GM21529 (cell line): Measurements from ENCODE around the gene KCNC1.

Experiments used
- ATAC-seq: cut with Tn5 transposase; IDR thresholded peaks from one replicate; pipeline ENCODE4 v1.9.1; 2021; ENCODE audit not compliant: unreplicated experiment

The KCNC1 gene

GRCh38 chr11:17734418-17734911 lies at the start of gene KCNC1:
TSS of gene KCNC1 (plus strand) at chr11:17734781. CDS start at chr11:17736003, 1,222 bp downstream.
- ATAC-seq = no peak

DNA sequence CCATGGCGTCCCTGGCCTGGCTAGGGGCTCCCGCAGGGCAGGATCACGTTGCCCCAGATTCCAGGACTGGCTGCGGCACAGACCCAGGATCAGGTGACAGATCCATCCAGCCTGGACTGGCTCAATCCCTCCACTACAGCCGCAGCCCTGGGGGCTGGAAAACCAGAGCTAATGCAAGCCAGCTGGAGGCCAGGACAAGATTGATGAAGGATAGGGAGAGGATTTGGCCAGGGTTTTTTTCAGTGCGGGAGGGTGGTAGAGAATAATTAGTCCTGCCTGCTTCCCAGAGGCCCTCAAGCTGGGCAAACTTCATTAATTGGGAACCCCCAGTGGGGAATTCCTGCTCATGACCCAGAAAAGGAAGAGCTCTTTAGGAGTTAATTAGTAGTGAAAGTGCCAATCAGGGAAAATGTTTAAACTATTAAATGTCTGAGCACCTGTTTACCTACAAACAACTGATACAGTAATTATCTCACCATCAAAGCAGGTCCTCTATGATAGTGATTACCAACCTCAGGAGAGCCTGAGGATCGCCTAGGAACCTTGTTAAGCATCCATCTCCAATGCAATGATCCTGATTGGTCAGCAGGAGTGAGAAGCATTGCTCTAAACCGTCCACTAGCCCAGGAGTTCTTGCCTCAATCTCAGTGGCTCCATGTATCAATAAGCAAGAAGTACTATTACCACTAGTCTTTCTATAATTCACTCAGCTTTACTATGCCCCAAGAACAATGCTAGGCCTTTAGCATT lies 48.2 kb upstream of the KCNC1 start:
- ATAC-seq = no peak

DNA sequence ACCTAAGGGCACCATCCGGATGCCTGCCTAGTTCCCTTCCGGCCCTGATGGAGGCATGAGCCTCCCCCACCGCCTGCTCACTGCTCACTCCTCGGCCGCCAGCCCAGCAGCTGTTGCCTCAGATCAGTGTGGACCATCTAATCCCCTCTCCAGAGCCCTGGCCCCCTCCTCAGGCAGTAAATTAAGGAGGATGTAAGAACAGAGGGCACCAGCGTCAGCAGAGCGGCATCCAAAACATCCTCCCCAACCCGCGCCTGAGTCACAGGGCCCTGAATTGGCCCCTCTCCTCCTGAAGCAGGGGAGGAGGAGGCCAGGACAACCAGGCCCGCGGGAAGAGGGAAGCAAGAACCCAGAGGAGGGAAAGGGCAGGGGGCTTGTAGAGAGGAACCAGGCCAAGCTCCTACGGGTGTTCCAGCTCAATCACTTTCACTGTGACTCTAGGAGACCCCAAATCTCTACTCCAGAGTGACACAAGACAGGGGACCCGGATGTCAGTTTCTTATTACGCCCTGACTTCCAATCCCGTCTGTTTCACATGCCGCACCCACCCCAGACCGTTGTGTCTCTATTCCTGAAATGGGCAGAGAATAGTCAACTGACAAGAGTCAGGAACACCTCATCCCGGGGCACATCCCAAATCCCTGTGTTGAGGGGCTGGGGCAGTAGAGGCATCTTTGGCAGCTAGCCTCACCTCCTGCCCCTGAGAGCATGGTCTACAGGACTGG lies 46.5 kb upstream of the KCNC1 start:
- ATAC-seq = no peak

DNA sequence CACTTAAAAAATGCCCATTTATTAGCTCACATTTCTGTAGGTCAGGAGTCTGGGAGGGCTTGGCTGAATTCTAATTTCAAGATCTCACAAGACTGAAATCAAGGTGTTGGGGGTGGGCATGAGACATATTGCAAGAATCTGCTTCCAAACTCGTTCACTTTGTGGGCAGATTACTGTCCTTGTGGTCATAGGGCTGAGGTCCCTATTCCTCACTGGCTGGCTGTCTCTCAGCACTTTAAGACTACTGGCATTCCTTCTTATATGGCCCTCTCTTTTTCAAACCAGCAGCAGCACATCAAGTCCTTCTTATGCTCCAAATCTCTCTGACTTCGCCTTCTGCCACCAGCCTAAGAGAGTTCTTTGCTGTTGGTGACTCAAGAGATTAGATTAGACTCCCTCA lies 43.0 kb upstream of the KCNC1 start:
- ATAC-seq = no peak

GRCh38 chr11:17691976-17692375 lies 42.6 kb upstream of the KCNC1 start:
- no peak for ATAC-seq

- ATAC-seq = no peak
These were observed 41.6 kb upstream of the KCNC1 start for GRCh38 chr11:17692931-17693330.

GRCh38 chr11:17693531-17693930 lies 41.0 kb upstream of the KCNC1 start:
- ATAC-seq = no peak

DNA sequence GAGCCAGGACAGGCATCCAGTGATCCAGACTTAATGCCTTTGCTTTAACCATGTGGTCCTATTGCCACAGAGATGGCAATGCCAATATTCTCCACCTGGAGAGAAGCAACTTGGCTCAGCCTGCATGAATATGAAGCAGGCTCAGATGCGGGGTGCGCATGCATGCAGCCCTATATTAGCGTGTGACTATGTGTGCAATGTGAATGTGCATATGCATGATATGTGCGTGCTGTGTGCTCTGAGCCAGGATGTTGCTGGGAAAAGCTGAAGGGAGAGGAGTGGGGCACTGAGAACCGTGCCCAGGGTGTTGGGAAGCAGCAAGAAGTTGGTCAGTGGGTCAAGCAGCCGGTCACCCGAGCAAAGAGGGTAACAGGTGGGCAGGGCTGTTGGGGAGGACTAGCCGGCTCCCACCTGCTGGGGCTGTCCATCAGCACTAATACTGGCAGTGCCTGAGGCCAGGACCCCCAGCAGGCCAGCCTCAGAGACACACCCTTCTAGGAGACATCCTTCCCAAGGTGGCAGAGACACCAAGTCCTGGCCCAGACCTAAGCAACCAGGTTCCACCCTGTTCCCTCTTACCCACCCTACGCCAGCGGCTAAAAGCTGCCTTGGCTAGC lies 40.0 kb upstream of the KCNC1 start:
- no peak for ATAC-seq

GRCh38 chr11:17695454-17696441 lies 38.8 kb upstream of the KCNC1 start:
- no peak for ATAC-seq

GRCh38 chr11:17696741-17697140 lies 37.8 kb upstream of the KCNC1 start:
- no peak for ATAC-seq

- no peak for ATAC-seq
These were observed 37.2 kb upstream of the KCNC1 start for GRCh38 chr11:17697175-17697949.

GRCh38 chr11:17699147-17700114 lies 35.1 kb upstream of the KCNC1 start:
- ATAC-seq = no peak

DNA sequence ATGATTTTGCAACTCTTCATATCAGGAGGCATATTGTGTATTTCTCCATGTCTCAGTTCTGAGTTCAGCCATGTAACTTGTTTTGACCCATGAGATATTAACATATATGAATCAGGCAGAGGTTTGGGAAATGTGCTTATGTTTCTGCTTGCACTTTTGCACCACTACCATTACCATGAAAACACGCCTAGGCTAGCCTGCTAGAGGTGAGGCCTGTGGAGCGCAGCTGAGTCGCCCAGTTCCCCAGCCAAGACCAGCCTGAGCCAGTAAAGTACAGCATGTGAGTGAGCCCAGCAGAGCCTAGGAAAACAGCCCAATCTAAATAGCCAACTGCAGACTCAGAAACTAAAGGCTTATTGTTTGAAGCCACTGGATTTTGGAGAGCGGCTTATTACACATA lies 33.6 kb upstream of the KCNC1 start:
- no peak for ATAC-seq

DNA sequence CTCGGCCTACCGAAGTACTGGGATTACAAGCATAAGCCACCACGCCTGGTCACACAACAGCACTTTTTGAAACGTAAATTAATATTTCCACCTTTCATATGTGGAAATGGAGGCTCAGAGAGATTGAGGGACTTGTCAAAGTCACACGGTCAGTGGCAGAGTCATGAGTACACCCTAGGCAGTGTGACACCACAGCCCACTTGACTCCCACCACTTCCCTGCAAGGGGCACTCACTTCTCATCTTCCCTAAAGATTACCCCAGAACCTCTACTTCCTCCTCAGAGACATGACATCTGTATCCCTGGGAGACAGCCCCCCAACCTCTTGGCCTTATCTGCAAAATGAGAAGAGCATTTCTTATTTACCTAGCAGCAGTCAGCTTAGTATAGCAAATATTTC lies 31.7 kb upstream of the KCNC1 start:
- ATAC-seq = no peak

DNA sequence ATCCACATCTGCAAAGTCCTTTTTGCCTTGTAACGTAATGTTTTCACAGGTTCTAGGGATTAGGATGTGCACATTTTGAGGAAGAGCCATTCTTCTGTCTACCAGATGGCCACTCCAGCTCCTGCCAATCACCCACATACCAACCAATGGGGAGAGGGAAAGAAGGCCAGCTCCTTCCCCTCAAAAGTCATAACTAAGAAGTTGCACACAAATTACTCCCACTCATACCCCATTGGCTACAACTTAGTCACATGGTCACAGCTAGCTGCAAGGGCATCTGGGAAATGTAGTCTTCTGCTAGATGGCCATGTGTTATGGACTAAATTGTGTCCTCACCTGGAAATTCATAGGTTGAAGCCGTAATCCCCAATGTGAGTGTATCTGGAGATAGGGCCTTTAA lies 30.6 kb upstream of the KCNC1 start:
- ATAC-seq = peak; percentile 71

GRCh38 chr11:17707830-17708229 lies 26.8 kb upstream of the KCNC1 start:
- ATAC-seq = no peak

GRCh38 chr11:17711836-17712235 lies 22.7 kb upstream of the KCNC1 start:
- ATAC-seq = no peak

DNA sequence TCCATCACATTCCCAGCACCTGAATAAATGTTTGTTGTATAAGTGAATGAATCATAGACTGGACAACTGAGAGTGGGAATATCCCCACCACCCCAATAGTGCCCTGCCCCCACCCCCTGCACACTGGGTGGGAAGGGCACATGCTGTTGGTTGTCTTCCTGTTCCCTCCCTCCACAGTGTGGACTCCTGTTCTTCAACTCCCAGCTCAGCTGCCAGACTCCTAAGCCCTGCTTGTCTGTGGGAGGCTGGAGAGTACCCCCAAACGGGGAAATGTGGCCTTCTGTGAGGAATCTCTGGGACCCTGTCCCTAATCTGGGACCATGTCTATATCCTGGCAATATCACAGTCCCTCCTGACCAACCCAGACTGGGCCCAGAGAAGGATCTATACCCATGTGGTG lies 20.7 kb upstream of the KCNC1 start:
- ATAC-seq = no peak

DNA sequence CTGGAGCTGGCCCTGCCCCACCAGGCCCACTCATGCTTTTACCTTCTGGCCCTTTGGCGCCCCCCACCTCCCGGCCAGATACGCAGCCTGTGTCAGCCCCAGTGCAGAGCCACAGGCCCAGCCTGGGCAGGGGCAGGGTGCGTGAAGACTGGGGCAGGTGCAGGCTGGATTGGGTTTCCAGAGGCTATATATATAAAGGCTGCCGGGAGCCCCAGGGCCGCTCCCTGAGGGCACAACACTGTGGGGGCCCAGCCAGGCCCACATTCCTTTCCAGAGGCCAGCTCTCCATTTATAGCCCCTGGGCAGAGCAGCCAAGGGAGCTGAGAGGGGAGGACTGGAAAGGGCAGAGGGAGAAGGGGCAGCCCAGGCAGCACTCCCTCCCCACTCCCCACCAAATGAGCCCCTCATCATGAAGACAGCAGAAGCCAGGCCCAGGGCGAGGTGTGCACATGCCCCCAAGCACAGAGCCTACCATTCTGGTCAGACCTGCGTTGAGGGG lies 20.2 kb upstream of the KCNC1 start:
- ATAC-seq = no peak
